Activated effector memory CD4-positive, alpha-beta T cell treated with anti-CD3 and anti-CD28 coated beads, Interleukin-2, amount 50 U/mL, for 16 hours (primary cell): Measurements from ENCODE around the gene GTF2H1.
"Not testable (repeated sequence)": the region's sequence is repeated elsewhere in the genome, so short reads cannot be mapped to it uniquely, and the experiment has no call there.

Experiments used
- DNase-seq: peaks from one replicate; pipeline ENCODE4 v3.0.0-alpha.2; 2020

Gene GTF2H1

GRCh38 chr11:18383388-18384156 is 61.2 kb downstream of the GTF2H1 start:
- DNase-seq = peak; percentile 89

DNA sequence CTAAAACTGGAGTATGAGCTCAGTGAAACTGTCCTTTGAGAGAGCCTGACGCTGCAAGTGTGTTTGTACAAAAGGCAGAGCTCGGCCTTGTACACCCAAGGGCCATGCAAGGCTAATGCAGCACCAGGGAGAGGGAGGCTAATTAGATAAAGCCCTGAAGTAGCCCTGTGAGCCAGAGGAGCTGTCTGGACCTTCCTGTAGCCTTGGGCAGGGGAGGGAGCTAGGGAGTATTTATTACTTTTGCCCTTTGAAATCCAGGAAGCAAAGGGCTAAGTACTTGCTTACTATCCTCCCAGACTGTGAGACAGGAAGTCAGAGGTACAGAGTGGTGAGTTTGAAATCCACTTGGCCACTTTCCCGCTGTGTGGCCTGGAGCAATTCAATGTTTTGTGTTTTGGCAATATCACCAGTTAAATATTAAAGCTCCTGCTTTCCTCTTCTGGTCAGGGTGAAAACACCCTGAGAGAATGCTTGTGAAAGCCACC is 61.8 kb downstream of the GTF2H1 start:
- no peak for DNase-seq

GRCh38 chr11:18390088-18390487 is 67.7 kb downstream of the GTF2H1 start:
- DNase-seq = no peak

DNA sequence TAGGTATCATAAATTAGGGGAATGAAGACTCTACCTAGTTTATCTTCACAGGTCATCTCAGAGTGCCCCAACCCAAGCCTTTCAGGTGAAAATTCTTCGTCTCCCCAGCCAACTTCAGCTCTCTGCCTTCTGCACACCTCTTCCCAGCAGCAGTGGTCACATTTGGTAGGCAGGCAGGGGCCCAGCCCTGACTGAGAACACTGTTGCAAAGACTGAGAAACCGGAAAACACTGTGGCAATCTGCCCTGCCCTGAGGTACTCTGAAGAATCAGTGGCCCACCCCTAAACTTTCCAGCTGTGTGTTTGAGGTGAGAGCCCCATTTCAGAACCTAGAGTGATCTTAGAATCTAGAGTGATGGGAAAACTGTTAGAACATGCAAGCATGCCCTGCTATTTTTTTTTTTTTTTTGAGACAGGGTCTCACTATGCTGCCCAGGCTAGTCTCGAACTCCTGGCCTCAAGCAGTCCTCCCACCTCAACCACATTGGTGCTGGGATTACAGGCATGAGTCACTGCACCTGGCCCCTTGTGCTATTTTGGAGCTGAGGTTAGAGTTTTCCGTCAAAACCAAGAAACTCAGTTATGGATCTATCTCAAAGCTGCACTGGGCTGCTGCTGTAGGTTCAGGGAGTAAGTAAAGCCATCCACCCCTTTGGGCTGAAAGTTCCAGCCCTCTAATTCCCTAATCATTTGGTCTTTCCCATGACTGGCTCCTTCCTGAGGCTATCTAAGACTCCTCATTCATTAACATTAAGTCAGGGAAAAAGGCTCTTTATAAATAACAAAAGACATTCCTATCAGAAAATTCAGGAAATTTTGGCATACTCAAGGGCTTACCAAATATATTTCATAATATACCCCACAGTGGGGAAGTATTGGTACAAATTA is 70.3 kb downstream of the GTF2H1 start:
- no peak for DNase-seq

DNA sequence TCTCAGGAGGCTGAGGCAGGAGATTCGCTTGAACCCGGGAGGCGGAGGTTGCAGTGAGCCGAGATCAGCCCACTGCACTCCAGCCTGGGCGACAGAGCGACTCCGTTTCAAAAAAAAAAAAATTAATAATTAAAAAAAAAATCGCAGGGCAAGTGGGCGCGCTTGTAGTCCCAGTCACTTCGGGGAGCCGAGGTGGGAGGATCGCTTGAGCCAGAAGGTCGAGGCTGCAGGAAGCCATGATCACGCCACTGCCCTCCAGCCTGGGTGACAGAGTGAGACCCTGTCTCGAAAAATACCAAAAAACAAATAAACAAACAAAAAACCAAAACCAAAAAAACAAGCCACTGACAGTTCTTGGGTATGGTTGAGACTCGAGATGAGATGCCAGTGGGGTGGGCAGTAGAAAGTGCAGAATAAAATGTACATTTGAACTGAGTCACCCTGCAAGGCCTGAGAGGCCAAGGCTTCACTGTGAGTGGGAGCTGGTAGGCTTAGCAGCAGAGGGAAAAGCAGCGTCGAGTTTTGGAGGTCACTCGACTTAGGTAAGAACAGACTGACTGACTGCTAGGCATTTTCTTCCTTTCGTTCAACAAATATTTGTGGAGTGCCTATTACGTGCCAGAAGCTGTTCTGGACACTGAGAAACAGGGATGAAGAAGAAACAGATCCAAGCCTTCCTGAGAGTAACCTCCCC is 71.4 kb downstream of the GTF2H1 start:
- DNase-seq = no peak

- peak; percentile 100 for DNase-seq
Observed at GRCh38 chr11:18394275-18394927, 72.0 kb downstream of the GTF2H1 start, which contains the start of gene LDHA. Gene LDHA, plus strand, starts transcription at chr11:18394563. Its CDS starts 2,280 bp downstream, at chr11:18396843.

GRCh38 chr11:18394928-18395734 is 72.8 kb downstream of the GTF2H1 start:
- DNase-seq = peak; percentile 67

DNA sequence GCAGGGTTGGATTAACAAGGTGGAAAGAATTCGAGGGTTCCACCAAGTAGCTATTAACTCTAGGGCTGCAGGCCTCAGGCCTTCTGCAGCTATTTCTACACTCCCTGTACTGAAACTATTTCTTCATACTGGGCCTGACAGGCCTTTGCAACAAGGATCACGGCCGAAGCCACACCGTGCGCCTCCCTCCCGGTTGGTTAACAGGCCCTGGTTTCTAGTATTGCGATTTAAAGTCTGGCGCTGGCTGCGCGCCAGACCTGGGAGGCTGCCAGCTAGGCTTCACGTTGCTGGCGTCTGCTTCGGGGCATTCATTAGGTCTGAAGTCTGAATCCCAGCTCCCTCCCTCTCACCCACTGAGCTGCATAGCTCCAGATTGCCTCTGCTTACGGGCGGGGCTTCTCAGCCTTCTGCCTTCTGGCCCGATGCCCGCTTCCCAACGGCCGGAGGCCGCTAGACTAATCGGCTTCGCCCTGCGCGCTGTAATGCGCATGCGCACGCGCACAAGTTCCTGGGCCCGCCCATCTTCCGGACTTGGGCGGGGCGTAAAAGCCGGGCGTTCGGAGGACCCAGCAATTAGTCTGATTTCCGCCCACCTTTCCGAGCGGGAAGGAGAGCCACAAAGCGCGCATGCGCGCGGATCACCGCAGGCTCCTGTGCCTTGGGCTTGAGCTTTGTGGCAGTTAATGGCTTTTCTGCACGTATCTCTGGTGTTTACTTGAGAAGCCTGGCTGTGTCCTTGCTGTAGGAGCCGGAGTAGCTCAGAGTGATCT is 73.6 kb downstream of the GTF2H1 start:
- DNase-seq = peak; percentile 98

- no peak for DNase-seq
Observed at GRCh38 chr11:18397921-18398320, 75.6 kb downstream of the GTF2H1 start.

- DNase-seq = not testable (repeated sequence)
Observed at GRCh38 chr11:18401077-18401476, 78.7 kb downstream of the GTF2H1 start.

GRCh38 chr11:18404062-18404461 is 81.7 kb downstream of the GTF2H1 start:
- no peak for DNase-seq

GRCh38 chr11:18407400-18407799 is 85.0 kb downstream of the GTF2H1 start:
- DNase-seq = not testable (repeated sequence)

DNA sequence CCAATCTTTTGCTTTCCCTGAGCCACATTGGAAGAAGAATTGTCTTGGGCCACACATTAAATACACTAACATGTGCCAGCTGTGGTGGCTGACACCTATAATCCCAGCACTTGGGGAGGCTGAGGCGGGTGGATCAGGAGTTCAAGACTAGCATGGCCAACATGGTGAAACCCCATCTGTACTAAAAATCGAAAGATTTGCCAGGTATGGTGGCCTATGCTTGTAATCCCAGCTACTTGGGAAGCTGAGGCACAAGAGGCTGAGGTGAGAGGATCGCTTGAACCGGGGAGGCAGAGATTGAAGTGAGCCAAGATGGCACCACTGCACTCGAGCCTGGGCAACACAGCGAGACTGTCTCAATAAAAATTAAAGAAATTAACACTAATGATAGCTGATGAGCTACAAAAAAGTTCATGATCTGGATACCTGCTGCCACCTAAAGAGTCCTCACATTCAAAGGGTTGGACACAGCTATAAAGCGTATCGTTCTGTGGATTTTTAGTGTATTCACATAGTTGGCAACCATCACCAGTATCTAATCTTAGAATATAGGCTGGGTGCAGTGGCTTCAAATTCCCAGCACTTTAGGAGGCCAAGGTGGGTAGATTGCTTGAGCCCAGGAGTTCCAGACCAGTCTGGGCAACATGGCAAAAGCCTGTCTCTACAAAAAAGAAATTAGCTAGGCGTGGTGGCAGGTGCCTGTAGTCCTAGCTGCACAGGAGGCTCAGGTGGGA is 86.4 kb downstream of the GTF2H1 start:
- DNase-seq = no peak

DNA sequence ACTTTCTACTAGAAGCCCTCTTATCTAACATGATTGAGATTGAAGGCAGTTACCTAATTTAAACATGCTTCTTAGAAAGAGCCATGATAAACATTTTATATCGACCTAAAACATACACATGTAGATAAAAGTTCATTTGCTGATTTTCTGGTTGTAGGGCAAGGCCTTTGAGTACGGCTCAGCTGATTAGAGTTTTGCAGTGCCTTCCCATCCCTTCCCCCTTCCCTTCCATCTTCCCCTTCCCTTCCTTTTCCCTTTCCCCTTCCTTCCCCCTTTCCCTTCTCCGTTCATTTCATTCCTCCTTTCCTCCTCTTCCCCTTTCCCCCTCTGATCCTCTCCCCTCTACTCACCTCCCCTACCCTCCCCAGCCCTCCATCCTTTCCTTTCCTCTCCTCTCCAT is 94.1 kb downstream of the GTF2H1 start:
- no peak for DNase-seq
